Suprapubic skin (tissue), 4 donors: ENCODE data around the gene SESN1.

ENCODE experiments used
- EP300 ChIP-seq: sonication (generic); formaldehyde crosslinking; IDR thresholded peaks from one replicate; pipeline ENCODE4 v1.6.1; 2017; ENCODE audit warnings: antibody characterized with exemption
- POLR2A ChIP-seq, 2 donors: fragments of 450-650 bp; IDR thresholded peaks; one replicate each; pipeline ENCODE4 v1.6.1; 2017; ENCODE audit warnings: antibody characterized with exemption in 2 of 2, mild to moderate bottlenecking in 2 of 2, moderate library complexity in 2 of 2
- POLR2AphosphoS5 ChIP-seq, 3 donors: sonication (generic); formaldehyde crosslinking; IDR thresholded peaks; one replicate each; pipeline ENCODE4 v1.6.1; 2017; ENCODE audit warnings: antibody characterized with exemption in 3 of 3
- TF ChIP-seq, protein P1 (sequence below), 2 donors: fragments of 200-600 bp in 1 of 2; fragments of 450-650 bp in 1 of 2; sonication (generic) in 1 of 2; IDR thresholded peaks; one replicate each; pipeline ENCODE4 v1.5.1; 2016 to 2019; ENCODE audit warnings: antibody characterized with exemption in 2 of 2, mild to moderate bottlenecking in 1 of 2, moderate library complexity in 1 of 2

DNA sequence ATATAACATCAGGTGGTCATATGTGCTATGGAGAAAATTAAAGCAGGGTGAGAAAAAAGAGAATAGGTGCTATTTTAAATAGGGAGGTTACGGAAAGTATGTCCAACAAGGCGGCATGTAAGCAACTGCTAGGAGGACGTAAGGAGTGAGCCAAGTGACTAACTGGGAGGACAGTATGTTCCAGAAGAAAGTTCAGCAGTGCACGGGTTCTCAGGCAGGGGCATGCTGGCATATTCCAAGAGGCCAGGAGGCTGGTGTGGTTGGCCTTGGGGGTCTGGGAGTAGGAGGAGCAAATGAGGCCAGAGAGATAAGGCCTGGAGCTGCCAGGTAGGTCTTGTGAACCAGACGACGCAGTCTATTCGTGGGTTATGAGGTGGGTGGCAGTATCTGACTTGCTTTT lies 134.0 kb downstream of the SESN1 start:
- TF ChIP-seq, protein P1, sequence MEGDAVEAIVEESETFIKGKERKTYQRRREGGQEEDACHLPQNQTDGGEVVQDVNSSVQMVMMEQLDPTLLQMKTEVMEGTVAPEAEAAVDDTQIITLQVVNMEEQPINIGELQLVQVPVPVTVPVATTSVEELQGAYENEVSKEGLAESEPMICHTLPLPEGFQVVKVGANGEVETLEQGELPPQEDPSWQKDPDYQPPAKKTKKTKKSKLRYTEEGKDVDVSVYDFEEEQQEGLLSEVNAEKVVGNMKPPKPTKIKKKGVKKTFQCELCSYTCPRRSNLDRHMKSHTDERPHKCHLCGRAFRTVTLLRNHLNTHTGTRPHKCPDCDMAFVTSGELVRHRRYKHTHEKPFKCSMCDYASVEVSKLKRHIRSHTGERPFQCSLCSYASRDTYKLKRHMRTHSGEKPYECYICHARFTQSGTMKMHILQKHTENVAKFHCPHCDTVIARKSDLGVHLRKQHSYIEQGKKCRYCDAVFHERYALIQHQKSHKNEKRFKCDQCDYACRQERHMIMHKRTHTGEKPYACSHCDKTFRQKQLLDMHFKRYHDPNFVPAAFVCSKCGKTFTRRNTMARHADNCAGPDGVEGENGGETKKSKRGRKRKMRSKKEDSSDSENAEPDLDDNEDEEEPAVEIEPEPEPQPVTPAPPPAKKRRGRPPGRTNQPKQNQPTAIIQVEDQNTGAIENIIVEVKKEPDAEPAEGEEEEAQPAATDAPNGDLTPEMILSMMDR (IDR thresholded peaks at IDR 0.05) = no peak
- no peak for TF ChIP-seq POLR2A (IDR thresholded peaks at IDR 0.05)
- TF ChIP-seq POLR2AphosphoS5 (IDR thresholded peaks at IDR 0.05) = peak in 1 of 3 donors; percentile 22
- peak; percentile 73 for TF ChIP-seq EP300
